IMR-90 (cell line): ENCODE data around the gene PRKCE.

Experiments used
- POLR2A ChIP-seq: IDR thresholded peaks from 2 replicates; pipeline ENCODE4 v1.6.1; 2012; ENCODE audit warnings: mild to moderate bottlenecking, low read depth, low read length
- RAD21 ChIP-seq: IDR thresholded peaks from 2 replicates; pipeline ENCODE4 v1.6.1; 2012; ENCODE audit warnings: low read length, improper control_type of control experiment
- RFX5 ChIP-seq: IDR thresholded peaks from 2 replicates; pipeline ENCODE4 v1.8.0; 2012; ENCODE audit warnings: low read depth, mild to moderate bottlenecking, low read length, moderate library complexity
- TF ChIP-seq, protein P1 (sequence below): conservative IDR thresholded peaks from 2 replicates; pipeline ENCODE4 v1.5.1; 2012; ENCODE audit warnings: mild to moderate bottlenecking, low read depth, low read length, improper control_type of control experiment

DNA sequence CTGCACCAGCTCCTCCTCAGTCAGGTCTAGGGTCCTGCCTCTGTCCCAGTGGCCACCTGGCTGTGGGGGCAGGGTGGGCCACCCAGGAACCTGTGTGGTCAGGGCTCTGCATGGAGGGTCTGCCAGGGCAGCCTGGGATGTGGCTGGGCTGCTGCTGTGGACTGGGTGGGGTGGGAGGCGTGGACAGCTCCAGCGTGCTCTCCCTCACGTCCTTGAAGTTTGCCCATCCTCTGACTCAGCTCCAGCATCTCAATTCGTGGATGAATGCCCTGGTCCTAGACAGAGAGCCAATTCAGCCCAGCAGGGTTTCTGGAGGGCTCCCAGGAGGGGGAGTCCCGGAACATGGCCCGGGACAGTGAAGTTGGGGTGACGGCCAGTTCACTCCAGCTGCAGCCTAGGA is 581.4 kb downstream of the PRKCE start:
- TF ChIP-seq POLR2A (no peak), RFX5 (no peak), RAD21 (no peak)
- TF ChIP-seq, protein P1, sequence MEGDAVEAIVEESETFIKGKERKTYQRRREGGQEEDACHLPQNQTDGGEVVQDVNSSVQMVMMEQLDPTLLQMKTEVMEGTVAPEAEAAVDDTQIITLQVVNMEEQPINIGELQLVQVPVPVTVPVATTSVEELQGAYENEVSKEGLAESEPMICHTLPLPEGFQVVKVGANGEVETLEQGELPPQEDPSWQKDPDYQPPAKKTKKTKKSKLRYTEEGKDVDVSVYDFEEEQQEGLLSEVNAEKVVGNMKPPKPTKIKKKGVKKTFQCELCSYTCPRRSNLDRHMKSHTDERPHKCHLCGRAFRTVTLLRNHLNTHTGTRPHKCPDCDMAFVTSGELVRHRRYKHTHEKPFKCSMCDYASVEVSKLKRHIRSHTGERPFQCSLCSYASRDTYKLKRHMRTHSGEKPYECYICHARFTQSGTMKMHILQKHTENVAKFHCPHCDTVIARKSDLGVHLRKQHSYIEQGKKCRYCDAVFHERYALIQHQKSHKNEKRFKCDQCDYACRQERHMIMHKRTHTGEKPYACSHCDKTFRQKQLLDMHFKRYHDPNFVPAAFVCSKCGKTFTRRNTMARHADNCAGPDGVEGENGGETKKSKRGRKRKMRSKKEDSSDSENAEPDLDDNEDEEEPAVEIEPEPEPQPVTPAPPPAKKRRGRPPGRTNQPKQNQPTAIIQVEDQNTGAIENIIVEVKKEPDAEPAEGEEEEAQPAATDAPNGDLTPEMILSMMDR = no peak
